Measurements from ENCODE around the gene WDR49.

GRCh38 chr3:167679526-167679925 is 25.8 kb upstream of the WDR49 start:
- no peak for TF ChIP-seq ZNF274 (IDR thresholded peaks at IDR 0.05; ENCODE audit: low read depth, low read length)
- TF ChIP-seq YY1 (IDR thresholded peaks at IDR 0.05; ENCODE audit: insufficient read depth, insufficient read length): no peak
